ENCODE data around the gene RNLS.

DNA sequence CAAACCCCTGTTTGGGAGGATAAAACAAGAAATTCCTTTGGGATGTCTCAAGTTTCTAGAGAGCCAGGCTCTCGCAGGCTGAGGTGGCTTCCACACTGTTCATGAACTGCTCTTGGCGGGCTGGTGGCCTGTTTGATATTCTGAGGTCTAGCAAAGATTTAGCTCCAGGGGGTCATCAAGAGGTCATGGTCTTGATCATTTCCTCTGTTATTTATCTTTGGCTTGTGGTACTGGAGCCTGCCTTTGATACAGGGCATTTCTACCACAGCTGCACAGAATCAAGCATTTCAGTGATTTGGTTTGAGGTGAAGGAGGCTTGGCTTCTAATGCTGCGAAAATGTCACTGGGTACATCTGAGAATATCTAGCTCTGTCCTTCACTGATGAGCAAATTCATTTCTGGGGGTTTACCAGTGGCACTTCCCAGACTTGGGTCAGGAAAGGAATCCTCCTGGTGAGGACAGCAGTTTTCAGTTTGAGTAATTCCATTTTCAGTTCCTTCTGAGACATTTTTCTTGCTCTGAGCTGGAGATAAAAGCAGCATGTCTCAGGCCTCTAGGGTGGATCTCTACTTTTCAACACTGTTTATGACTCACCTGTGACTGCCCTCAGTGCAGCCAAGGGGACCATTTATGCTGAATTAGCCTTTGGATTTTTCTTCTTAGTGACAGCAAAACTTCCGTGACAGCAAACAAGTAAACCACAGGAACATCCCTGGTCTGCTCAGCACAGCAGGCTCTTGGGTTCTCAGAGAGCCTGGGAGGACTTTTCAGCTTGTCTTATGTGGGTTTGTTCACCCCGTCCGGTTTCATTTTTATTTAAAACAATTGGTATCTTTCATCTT is 312.0 kb downstream of the RNLS start:
- TF ChIP-seq ZFP30 (CRISPR knock-in tag; IDR thresholded peaks at IDR 0.05) (no peak), GLIS3 (CRISPR knock-in tag; IDR thresholded peaks at IDR 0.05) (no peak), ZNF70 (CRISPR knock-in tag; IDR thresholded peaks at IDR 0.05) (no peak), ZC3H10 (CRISPR knock-in tag; IDR thresholded peaks at IDR 0.05) (no peak), ZFP3 (CRISPR knock-in tag; IDR thresholded peaks at IDR 0.05) (no peak), ARNTL (CRISPR knock-in tag; IDR thresholded peaks at IDR 0.05; ENCODE audit: borderline replicate concordance, low read depth) (no peak), PPARA (CRISPR knock-in tag; IDR thresholded peaks at IDR 0.05; ENCODE audit: borderline replicate concordance) (no peak), ZNF8 (CRISPR knock-in tag; IDR thresholded peaks at IDR 0.05) (no peak), ISL1 (CRISPR knock-in tag; IDR thresholded peaks at IDR 0.05) (no peak), SNAI2 (CRISPR knock-in tag; IDR thresholded peaks at IDR 0.05) (no peak), TCF4 (CRISPR knock-in tag; IDR thresholded peaks at IDR 0.05; ENCODE audit: borderline replicate concordance) (no peak)
- TF ChIP-seq, protein P1, sequence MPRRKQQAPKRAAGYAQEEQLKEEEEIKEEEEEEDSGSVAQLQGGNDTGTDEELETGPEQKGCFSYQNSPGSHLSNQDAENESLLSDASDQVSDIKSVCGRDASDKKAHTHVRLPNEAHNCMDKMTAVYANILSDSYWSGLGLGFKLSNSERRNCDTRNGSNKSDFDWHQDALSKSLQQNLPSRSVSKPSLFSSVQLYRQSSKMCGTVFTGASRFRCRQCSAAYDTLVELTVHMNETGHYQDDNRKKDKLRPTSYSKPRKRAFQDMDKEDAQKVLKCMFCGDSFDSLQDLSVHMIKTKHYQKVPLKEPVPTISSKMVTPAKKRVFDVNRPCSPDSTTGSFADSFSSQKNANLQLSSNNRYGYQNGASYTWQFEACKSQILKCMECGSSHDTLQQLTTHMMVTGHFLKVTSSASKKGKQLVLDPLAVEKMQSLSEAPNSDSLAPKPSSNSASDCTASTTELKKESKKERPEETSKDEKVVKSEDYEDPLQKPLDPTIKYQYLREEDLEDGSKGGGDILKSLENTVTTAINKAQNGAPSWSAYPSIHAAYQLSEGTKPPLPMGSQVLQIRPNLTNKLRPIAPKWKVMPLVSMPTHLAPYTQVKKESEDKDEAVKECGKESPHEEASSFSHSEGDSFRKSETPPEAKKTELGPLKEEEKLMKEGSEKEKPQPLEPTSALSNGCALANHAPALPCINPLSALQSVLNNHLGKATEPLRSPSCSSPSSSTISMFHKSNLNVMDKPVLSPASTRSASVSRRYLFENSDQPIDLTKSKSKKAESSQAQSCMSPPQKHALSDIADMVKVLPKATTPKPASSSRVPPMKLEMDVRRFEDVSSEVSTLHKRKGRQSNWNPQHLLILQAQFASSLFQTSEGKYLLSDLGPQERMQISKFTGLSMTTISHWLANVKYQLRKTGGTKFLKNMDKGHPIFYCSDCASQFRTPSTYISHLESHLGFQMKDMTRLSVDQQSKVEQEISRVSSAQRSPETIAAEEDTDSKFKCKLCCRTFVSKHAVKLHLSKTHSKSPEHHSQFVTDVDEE (CRISPR knock-in tag; IDR thresholded peaks at IDR 0.05), result no peak
- TF ChIP-seq, protein P2, sequence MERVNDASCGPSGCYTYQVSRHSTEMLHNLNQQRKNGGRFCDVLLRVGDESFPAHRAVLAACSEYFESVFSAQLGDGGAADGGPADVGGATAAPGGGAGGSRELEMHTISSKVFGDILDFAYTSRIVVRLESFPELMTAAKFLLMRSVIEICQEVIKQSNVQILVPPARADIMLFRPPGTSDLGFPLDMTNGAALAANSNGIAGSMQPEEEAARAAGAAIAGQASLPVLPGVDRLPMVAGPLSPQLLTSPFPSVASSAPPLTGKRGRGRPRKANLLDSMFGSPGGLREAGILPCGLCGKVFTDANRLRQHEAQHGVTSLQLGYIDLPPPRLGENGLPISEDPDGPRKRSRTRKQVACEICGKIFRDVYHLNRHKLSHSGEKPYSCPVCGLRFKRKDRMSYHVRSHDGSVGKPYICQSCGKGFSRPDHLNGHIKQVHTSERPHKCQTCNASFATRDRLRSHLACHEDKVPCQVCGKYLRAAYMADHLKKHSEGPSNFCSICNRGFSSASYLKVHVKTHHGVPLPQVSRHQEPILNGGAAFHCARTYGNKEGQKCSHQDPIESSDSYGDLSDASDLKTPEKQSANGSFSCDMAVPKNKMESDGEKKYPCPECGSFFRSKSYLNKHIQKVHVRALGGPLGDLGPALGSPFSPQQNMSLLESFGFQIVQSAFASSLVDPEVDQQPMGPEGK (CRISPR knock-in tag; IDR thresholded peaks at IDR 0.05; ENCODE audit: borderline replicate concordance), result no peak
- TF ChIP-seq, protein P3, sequence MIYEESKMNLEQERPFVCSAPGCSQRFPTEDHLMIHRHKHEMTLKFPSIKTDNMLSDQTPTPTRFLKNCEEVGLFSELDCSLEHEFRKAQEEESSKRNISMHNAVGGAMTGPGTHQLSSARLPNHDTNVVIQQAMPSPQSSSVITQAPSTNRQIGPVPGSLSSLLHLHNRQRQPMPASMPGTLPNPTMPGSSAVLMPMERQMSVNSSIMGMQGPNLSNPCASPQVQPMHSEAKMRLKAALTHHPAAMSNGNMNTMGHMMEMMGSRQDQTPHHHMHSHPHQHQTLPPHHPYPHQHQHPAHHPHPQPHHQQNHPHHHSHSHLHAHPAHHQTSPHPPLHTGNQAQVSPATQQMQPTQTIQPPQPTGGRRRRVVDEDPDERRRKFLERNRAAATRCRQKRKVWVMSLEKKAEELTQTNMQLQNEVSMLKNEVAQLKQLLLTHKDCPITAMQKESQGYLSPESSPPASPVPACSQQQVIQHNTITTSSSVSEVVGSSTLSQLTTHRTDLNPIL (CRISPR knock-in tag; IDR thresholded peaks at IDR 0.05; ENCODE audit: low read depth), result no peak

Measured in SK-N-SH treated with all-trans-retinoic acid at 6 μM for 48 hours (cell line).